HG03175 (cell line): Measurements from ENCODE around the gene BDH2.
A peak's percentile ranks its signal among the peaks of the same experiment; 100 is the strongest.

Experiments
- ATAC-seq: cut with Tn5 transposase; IDR thresholded peaks from one replicate; pipeline ENCODE4 v1.9.1; 2021; ENCODE audit warnings: mild to moderate bottlenecking, moderate library complexity; ENCODE audit not compliant: unreplicated experiment

BDH2 gene

GRCh38 chr4:103085555-103086196, 14.0 kb downstream of the BDH2 start:
- no peak for ATAC-seq

GRCh38 chr4:103079621-103080020, 20.0 kb downstream of the BDH2 start:
- no peak for ATAC-seq

- ATAC-seq, result peak; percentile 39
These were observed 22.8 kb downstream of the BDH2 start, which contains the start of gene SLC9B2 for GRCh38 chr4:103076747-103077347. TSS of gene SLC9B2 (minus strand) at chr4:103076761. CDS start at chr4:103067550, 9,211 bp downstream.

GRCh38 chr4:103075894-103076746, 23.5 kb downstream of the BDH2 start:
- peak; percentile 59 for ATAC-seq

GRCh38 chr4:103075435-103075893, 24.2 kb downstream of the BDH2 start:
- peak; percentile 3 for ATAC-seq

GRCh38 chr4:103074744-103075434, 24.7 kb downstream of the BDH2 start:
- peak; percentile 41 for ATAC-seq

GRCh38 chr4:103073792-103074438, 25.7 kb downstream of the BDH2 start:
- no peak for ATAC-seq

GRCh38 chr4:103067841-103068547, 31.6 kb downstream of the BDH2 start:
- ATAC-seq, result no peak

GRCh38 chr4:103060453-103061148, 39.0 kb downstream of the BDH2 start:
- no peak for ATAC-seq

- no peak for ATAC-seq
These were observed 45.6 kb downstream of the BDH2 start for GRCh38 chr4:103054030-103054429.

- no peak for ATAC-seq
These were observed 46.9 kb downstream of the BDH2 start for GRCh38 chr4:103052779-103053178.

- no peak for ATAC-seq
These were observed 47.5 kb downstream of the BDH2 start for GRCh38 chr4:103052145-103052544.

GRCh38 chr4:103050736-103051436, 48.7 kb downstream of the BDH2 start:
- no peak for ATAC-seq

- ATAC-seq, result peak; percentile 98
These were observed 53.0 kb downstream of the BDH2 start for GRCh38 chr4:103046416-103047290.

- ATAC-seq, result no peak
These were observed 55.5 kb downstream of the BDH2 start for GRCh38 chr4:103044183-103044582.

GRCh38 chr4:103036169-103036568, 63.5 kb downstream of the BDH2 start:
- ATAC-seq, result no peak

GRCh38 chr4:103032574-103032973, 67.1 kb downstream of the BDH2 start:
- ATAC-seq, result peak; percentile 76

GRCh38 chr4:103030791-103031190, 68.8 kb downstream of the BDH2 start:
- ATAC-seq, result no peak
